GM18868 (cell line): ENCODE results near the gene RGS12.

Experiments
- ATAC-seq: cut with Tn5 transposase; IDR thresholded peaks from one replicate; pipeline ENCODE4 v1.9.1; 2021; ENCODE audit warnings: mild to moderate bottlenecking, moderate library complexity; ENCODE audit not compliant: unreplicated experiment

Gene RGS12

GRCh38 chr4:3292571-3293400, at the start of gene RGS12:
RGS12 (plus strand) TSS chr4:3293021; CDS start chr4:3316171, 23,150 bp downstream.
- ATAC-seq: peak; percentile 80

- ATAC-seq: no peak
Observed at GRCh38 chr4:3243136-3243780, 49.6 kb upstream of the RGS12 start.

GRCh38 chr4:3244002-3244401, 48.8 kb upstream of the RGS12 start:
- no peak for ATAC-seq

GRCh38 chr4:3244747-3245146, 48.1 kb upstream of the RGS12 start:
- ATAC-seq: no peak

GRCh38 chr4:3245676-3246075, 47.1 kb upstream of the RGS12 start:
- no peak for ATAC-seq

GRCh38 chr4:3246458-3247398, 46.1 kb upstream of the RGS12 start:
- ATAC-seq: no peak

- no peak for ATAC-seq
Observed at GRCh38 chr4:3247399-3248177, 45.2 kb upstream of the RGS12 start.

GRCh38 chr4:3248178-3248480, 44.7 kb upstream of the RGS12 start:
- ATAC-seq: no peak

GRCh38 chr4:3248811-3249661, 43.8 kb upstream of the RGS12 start, which contains the start of gene MSANTD1:
MSANTD1 (plus strand) TSS chr4:3249159; CDS start chr4:3249223, 64 bp downstream.
- ATAC-seq: no peak

- ATAC-seq: no peak
Observed at GRCh38 chr4:3249711-3250437, 42.9 kb upstream of the RGS12 start.

- no peak for ATAC-seq
Observed at GRCh38 chr4:3250438-3250955, 42.3 kb upstream of the RGS12 start.

GRCh38 chr4:3250956-3251690, 41.7 kb upstream of the RGS12 start:
- no peak for ATAC-seq

GRCh38 chr4:3251691-3252479, 40.9 kb upstream of the RGS12 start:
- no peak for ATAC-seq

- ATAC-seq: no peak
Observed at GRCh38 chr4:3252480-3252828, 40.4 kb upstream of the RGS12 start.

GRCh38 chr4:3252831-3253641, 39.8 kb upstream of the RGS12 start:
- no peak for ATAC-seq

GRCh38 chr4:3253808-3254207, 39.0 kb upstream of the RGS12 start:
- no peak for ATAC-seq
